ENCODE results near the gene ALG9. TPM values are rescaled to one million over a fixed set of nuclear protein-coding genes. Genes with fewer than 3 reads are reported as not detected.

Gene ALG9
- total RNA-seq, 1 donor from 2014 or later, result 19.2 TPM

GRCh38 chr11:111807076-111807475 lies 64.3 kb downstream of the ALG9 start:
- DNase-seq (ENCODE audit: low read depth), result no peak
- TF ChIP-seq, protein P1, sequence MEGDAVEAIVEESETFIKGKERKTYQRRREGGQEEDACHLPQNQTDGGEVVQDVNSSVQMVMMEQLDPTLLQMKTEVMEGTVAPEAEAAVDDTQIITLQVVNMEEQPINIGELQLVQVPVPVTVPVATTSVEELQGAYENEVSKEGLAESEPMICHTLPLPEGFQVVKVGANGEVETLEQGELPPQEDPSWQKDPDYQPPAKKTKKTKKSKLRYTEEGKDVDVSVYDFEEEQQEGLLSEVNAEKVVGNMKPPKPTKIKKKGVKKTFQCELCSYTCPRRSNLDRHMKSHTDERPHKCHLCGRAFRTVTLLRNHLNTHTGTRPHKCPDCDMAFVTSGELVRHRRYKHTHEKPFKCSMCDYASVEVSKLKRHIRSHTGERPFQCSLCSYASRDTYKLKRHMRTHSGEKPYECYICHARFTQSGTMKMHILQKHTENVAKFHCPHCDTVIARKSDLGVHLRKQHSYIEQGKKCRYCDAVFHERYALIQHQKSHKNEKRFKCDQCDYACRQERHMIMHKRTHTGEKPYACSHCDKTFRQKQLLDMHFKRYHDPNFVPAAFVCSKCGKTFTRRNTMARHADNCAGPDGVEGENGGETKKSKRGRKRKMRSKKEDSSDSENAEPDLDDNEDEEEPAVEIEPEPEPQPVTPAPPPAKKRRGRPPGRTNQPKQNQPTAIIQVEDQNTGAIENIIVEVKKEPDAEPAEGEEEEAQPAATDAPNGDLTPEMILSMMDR (conservative IDR thresholded peaks at IDR 0.05; ENCODE audit: low read depth, low read length), result no peak
- H3K4me3 ChIP-seq (ENCODE audit: low read depth, low read length), result no peak overlapping the region

DNA sequence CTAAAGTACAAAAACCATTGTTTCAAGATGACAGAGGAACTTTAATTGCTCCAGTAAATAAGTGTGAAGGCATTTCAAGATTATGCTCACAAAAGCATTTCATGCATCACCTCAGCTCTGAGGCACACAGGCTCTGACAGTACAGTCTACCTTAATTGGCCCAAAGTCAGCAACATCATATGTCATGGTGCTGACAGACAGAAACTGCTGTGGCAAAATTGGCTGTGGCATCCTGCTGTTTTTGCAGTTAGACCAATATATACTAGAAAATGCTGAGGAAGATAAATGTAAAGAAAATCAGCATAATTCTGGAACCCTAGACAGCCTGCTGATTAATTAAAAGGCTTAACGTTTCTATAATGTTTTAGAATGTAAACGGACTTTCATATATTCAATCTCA lies 70.2 kb downstream of the ALG9 start:
- TF ChIP-seq, protein P1 (conservative IDR thresholded peaks at IDR 0.05; ENCODE audit: low read depth, low read length), result no peak
- no peak overlapping the region for H3K4me3 ChIP-seq (ENCODE audit: low read depth, low read length)
- DNase-seq (ENCODE audit: low read depth), result no peak

DNA sequence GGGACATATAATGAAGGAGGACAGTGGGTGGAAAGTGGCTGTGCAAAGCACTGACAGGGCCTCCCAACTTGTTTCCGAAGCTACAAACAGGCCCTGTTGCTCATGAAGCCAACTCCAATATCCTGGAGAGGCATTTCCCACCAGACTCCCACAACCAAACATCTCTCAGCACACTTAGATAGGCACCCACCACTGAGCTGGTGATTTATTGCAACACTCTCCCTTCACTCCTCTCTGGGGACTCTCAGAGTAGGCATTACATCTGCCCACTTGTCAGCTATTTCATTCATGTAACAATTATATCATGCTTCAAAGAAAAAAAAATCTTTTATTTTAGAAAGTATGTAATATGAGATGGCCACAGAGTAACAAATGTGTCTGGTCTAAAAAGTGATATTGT lies 73.1 kb downstream of the ALG9 start:
- no peak overlapping the region for H3K4me3 ChIP-seq (ENCODE audit: low read depth, low read length)
- TF ChIP-seq, protein P1 (conservative IDR thresholded peaks at IDR 0.05; ENCODE audit: low read depth, low read length), result no peak
- no peak for DNase-seq (ENCODE audit: low read depth)

DNA sequence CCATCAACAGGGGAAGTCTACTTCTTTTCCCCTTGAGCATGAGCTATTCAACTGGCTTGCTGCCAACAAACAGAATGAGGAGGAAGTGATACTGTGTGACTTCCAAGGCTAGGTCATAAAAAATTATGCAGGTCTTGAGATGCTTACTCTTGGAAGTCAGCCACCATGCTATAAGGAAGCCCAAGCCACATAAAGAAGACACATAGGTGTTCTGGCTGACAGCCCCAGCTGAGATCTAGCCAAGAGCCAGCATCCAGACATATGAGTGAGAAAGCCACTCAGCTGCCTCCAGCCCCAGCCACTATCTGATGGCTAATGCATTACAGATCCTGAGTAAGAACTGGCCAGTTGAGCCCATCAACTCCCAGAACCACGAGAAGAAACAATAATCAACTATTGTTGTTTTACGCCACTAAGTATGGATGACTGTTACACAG lies 74.2 kb downstream of the ALG9 start:
- no peak overlapping the region for H3K4me3 ChIP-seq (ENCODE audit: low read depth, low read length)
- TF ChIP-seq, protein P1 (conservative IDR thresholded peaks at IDR 0.05; ENCODE audit: low read depth, low read length), result no peak
- DNase-seq (ENCODE audit: low read depth), result no peak

GRCh38 chr11:111796696-111797095 lies 74.7 kb downstream of the ALG9 start:
- no peak overlapping the region for H3K4me3 ChIP-seq (ENCODE audit: low read depth, low read length)
- no peak for DNase-seq (ENCODE audit: low read depth)
- TF ChIP-seq, protein P1 (conservative IDR thresholded peaks at IDR 0.05; ENCODE audit: low read depth, low read length), result no peak

DNA sequence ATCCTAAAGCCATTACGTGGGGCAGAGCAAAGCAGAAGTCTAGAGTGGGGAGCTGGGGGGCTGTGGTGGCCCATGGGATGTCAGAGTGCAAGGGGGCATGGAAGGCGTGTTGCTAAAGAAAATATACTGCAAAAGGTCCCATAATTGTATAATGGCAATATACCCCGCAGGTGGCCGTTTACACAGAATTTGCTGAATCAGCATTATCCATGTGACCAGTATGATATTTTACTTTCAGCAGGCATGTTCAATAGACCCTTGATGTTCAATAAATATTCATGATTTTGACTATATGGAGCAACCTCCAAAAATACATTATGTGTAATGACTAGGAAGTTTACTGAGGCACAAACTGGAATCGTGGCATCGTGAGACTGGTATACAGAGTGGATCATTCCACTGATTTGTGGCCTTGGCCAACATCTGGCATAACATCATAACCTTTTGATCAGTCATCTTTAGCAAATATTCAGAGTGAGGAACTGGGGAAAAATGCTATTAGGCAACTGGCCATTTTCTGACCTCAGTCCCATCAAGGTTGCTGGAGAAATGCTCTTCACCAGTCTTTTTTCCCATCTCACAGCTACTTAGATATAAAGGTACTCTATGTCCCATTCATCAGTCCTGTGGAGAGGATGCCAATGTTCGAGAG lies 75.9 kb downstream of the ALG9 start:
- TF ChIP-seq, protein P1 (conservative IDR thresholded peaks at IDR 0.05; ENCODE audit: low read depth, low read length), result no peak
- DNase-seq (ENCODE audit: low read depth), result no peak
- H3K4me3 ChIP-seq (ENCODE audit: low read depth, low read length), result no peak overlapping the region

DNA sequence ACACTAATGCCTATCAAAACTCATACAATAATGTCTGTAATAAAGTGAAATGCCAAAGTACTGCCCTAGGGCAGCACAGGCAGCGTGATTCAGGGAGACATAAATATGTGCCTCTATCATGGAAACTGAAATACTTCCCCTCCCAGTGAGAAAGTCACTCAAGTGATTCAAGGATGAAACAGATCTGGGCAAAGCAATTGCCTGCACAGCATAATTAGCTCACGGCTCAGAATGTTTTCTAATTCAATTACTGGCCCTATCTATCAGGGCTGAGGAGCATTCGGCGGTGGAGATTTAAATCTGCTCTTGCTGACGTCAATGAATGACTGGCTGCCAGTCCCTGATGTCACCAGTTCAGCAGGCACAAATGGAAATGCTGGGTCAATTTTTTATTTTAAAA lies 77.5 kb downstream of the ALG9 start:
- DNase-seq (ENCODE audit: low read depth), result peak; percentile 66
- TF ChIP-seq, protein P1 (conservative IDR thresholded peaks at IDR 0.05; ENCODE audit: low read depth, low read length), result no peak
- H3K4me3 ChIP-seq (ENCODE audit: low read depth, low read length), result no peak overlapping the region
